Measurements from ENCODE around the gene MCM8.

Gene MCM8

GRCh38 chr20:5950271-5951031 lies at the start of gene MCM8, which contains the start of gene TRMT6:
Gene MCM8 (plus strand): TSS chr20:5950652. CDS start chr20:5952016, 1,364 bp downstream.
Gene TRMT6 (minus strand): TSS chr20:5950533. CDS start chr20:5950405, 128 bp downstream.
- DNase-seq (ENCODE audit: low read depth in 2 of 2): peak; percentile 83 to 91

DNA sequence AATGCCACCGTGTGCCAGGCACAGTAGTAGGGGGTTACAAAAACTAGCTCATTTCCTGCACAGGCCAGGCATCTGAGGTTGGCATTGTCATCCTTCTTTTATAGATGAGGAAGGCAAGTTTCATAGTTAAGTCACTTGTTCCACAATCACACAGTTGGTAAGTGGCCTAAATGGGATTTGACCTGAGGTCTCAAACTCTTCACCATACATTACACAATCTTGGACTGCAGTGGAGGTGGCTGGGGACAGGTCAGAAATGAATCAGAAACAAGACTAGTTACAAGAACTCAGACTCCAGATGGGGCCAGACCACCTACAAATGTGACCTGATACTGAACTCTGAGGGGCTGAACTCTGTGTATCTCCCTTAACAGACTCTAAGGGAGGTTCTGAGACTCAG lies 49.5 kb upstream of the MCM8 start:
- no peak for DNase-seq (ENCODE audit: low read depth in 2 of 2)

DNA sequence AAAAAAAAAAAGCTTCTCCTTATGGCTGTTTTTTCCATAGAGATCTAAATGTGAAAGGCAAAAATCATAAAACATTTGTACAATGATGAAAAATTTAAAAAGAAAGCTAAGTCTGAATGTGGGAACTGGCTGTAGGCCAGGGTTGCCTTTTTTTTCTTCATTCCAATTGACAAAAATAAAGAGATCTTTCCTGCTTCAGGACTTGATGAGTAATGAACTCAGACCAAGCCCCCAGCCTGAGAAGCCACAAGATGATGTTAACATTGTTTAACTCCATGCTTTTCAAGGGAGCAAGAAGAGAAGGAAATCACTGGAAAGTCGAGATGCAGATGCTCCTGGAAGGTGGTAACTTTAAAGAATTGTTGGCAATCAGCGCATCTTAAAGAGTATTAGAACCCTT lies 41.5 kb upstream of the MCM8 start:
- DNase-seq (ENCODE audit: low read depth in 2 of 2): no peak

- DNase-seq (ENCODE audit: low read depth in 2 of 2): no peak
These were observed 40.3 kb upstream of the MCM8 start for GRCh38 chr20:5910186-5910585.

GRCh38 chr20:5913166-5913565 lies 37.3 kb upstream of the MCM8 start:
- DNase-seq (ENCODE audit: low read depth in 2 of 2): no peak

GRCh38 chr20:5914859-5915258 lies 35.6 kb upstream of the MCM8 start:
- no peak for DNase-seq (ENCODE audit: low read depth in 2 of 2)

DNA sequence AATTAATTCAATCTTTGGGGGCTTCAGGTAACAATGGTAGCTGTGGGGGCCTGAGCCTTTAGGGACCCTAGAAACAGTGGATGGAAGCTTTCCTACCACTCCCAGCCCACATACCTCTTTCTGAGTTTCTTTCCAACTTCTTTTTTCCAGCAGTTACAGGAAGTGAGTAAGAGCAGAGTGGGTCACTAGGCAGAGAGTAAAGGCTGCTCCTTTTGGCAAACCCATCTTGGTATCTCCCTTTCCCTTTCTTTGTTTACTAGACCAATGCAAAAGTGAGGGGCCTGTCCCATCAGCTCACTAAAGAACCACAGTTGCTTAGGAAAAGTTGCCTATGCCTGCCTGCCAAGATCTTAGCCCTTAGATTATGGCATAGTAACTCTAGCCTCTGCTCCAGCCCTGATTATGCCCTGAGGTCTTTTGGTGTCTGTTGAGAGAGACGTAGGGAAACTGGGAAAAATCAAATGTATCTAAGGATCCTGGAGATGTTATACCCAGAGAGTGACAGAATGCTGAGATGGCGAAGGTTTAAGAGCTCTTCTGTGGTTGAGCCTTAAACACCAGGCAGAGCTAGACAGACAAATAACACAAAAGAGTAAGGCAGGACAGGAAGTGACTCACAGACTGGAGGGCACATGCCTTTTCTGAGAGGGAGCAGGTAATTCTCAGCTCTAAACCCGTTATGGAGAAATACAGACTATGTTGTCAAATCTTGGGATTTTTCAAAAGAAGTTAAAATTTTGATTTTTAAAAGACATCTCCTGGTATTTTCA lies 31.4 kb upstream of the MCM8 start:
- no peak for DNase-seq (ENCODE audit: low read depth in 2 of 2)

- no peak for DNase-seq (ENCODE audit: low read depth in 2 of 2)
These were observed 30.6 kb upstream of the MCM8 start for GRCh38 chr20:5919626-5920544.

GRCh38 chr20:5920581-5920980 lies 29.9 kb upstream of the MCM8 start:
- DNase-seq (ENCODE audit: low read depth in 2 of 2): no peak

GRCh38 chr20:5923493-5923892 lies 27.0 kb upstream of the MCM8 start:
- DNase-seq (ENCODE audit: low read depth in 2 of 2): no peak

DNA sequence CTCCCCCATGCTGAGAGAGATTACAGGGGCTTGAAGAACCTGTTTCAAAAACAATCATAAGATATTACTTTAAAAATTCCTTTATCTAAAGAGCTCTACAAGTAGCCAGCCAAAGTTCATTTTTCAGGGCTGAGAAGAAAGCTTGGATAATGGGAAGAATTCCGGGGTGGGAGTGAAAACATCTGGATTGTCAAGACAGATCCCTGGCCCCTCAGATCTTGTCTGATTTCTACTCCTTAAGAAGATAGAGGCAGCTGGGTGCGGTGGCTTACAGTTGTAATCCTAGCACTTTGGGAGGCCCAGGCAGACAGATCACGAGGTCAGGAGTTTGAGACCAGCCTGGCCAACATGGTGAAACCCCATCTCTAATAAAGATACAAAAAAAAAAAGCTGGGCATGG lies 24.9 kb upstream of the MCM8 start:
- DNase-seq (ENCODE audit: low read depth in 2 of 2): no peak

DNA sequence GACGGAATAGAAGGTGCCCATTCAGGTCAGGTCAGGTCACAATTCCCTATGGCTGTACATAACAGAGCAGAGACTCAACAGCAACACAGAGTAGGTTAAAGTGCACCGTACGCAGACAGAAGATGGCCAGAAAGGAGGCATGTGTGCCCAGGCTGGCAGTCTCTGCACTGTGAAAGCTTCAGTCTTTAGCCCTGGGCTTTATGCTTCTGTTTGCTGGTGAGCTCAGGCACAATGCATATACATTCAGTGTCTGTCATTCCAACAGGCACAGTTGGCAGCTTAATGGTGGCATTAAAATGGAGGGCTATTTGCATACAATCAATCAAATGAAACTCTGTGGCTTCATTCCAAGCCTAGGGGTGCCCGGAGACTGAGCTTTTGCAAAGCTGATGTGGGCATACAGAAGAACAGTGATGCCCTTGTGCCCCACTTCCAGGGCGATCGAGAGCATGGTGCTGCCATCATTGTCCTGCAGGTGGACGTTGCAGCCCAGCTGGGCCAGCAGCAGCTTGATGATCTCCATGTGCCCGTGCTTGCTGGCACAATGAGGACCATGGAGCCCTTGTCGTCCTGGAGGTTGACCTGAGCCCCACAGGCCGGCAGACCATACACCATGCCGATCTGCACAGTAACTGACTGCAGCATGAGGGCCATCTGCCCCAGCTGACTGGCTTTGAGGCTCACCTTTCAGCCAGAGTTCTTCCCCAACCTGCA lies 22.5 kb upstream of the MCM8 start:
- DNase-seq (ENCODE audit: low read depth in 2 of 2): no peak

GRCh38 chr20:5928836-5929715 lies 21.4 kb upstream of the MCM8 start:
- no peak for DNase-seq (ENCODE audit: low read depth in 2 of 2)

DNA sequence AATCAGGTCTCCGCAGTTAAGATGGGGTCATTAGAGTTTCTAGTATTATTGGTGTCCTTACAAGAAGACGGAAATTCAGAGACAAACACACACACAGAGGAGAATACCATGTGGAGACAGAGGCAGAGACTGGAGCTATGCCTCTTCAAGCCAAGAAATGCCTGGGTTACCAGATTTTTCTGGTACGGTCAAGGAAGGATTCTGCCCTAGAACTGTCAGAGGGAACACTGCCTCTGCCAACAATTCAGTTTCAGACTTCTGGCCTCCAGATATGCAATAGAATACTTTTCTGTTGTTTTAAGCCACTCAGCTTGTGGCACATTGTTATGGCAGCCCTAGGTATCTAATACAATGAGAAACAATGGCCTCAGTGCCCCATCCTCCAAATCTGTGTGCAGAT lies 19.0 kb upstream of the MCM8 start:
- DNase-seq (ENCODE audit: low read depth in 2 of 2): no peak

DNA sequence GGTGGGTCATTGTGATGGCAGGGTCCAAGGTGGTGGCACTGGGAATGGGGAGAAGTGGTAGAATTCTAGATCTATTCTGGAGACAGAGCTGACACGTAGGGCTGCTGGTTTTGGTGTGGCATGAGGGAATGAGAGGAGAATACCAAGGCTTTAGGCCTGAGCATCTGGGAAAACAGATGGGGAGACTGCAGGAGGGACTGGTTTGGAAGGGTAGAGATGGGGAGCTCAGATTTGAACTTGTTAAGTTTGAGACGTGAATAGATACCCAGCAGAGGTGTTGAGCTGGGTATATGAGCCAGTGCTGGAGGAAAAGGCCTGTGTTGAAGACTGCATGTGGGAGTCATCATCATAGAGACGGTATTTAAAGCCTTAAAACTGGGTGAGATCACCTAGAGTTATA lies 17.7 kb upstream of the MCM8 start:
- no peak for DNase-seq (ENCODE audit: low read depth in 2 of 2)

DNA sequence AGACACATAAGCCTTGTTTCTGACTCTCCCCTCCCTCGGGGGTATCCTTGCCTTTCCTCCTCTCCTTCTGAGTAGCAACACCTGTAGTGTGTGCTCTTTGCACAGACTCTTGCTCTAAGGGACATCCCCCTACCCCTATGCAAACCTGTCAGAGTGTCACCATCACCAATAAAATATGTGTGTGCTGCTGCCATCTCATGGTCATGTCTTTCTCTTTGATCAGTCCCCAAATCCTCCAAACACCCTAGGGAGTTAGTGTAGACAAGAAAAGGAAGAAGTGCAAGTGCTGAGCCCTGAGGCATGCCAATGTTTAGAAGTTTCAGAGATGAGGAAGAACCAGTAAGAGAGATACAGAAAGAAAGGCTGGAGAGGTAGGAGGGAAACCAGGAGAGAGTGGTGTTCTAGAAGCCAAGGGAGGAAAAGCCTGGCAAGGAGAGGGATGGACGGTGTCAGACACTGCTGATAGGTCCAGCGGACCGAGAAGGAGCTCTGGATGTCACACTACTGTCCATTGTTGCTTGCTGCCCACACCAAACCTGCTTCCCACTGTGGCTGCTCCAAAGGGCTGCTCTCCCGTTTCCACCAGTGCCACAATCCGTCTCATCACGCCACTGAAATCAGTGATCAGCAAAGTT lies 16.5 kb upstream of the MCM8 start:
- DNase-seq (ENCODE audit: low read depth in 2 of 2): no peak

DNA sequence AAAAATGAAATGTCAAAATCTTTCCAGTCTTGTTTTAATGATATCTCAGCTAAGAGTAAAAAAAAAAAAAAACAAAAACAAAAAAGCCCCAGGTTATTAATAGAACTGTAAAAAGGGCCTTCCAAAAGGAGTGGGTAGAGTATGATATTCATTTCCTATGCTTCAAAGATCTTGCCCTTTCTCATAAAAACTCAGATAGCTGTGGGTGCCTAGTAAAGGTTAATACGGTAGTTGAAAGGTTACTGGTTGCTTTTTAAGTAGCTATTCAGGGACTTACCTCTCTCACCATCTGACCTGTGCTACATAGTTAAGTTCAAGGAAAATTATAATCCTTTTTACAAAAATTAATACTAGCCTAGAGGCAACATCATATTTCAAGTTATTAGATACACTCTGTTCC lies 15.1 kb upstream of the MCM8 start:
- DNase-seq (ENCODE audit: low read depth in 2 of 2): no peak

- DNase-seq (ENCODE audit: low read depth in 2 of 2): no peak
These were observed 14.2 kb upstream of the MCM8 start for GRCh38 chr20:5936238-5936637.

- no peak for DNase-seq (ENCODE audit: low read depth in 2 of 2)
These were observed 11.9 kb upstream of the MCM8 start for GRCh38 chr20:5938456-5939029.

- DNase-seq (ENCODE audit: low read depth in 2 of 2): no peak
These were observed 4.5 kb upstream of the MCM8 start for GRCh38 chr20:5945963-5946362.

Measured in stimulated activated CD4-positive, alpha-beta T cell treated with anti-CD3 and anti-CD28 coated beads, Interleukin-1b, Interleukin-23, amount 100 ng/mL, for 1 hour (primary cell).